HG02798 (cell line): Measurements from ENCODE around the gene LPCAT2.

Experiments used
- ATAC-seq: cut with Tn5 transposase; IDR thresholded peaks from one replicate; pipeline ENCODE4 v1.9.1; 2021; ENCODE audit warnings: mild to moderate bottlenecking; ENCODE audit not compliant: unreplicated experiment, poor library complexity

Gene LPCAT2

DNA sequence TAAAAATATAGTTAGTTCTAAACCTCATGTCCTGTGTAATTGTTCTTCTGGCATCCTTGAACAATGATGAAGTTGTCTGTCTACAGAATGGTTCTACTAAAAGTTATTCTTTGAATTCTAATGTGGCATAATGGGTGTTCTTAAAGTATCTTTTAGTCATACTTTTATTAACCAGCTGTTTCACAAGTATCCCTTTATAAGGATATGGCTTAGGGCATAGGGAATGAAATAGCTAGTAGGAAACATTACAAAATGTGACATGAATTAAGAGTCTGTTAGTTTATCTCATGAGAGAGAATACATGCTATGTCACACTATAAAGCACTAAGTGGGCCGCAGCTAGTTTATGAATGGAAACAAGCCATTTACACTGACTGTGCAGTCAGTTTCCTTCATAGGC is 31.3 kb downstream of the LPCAT2 start:
- ATAC-seq: no peak

DNA sequence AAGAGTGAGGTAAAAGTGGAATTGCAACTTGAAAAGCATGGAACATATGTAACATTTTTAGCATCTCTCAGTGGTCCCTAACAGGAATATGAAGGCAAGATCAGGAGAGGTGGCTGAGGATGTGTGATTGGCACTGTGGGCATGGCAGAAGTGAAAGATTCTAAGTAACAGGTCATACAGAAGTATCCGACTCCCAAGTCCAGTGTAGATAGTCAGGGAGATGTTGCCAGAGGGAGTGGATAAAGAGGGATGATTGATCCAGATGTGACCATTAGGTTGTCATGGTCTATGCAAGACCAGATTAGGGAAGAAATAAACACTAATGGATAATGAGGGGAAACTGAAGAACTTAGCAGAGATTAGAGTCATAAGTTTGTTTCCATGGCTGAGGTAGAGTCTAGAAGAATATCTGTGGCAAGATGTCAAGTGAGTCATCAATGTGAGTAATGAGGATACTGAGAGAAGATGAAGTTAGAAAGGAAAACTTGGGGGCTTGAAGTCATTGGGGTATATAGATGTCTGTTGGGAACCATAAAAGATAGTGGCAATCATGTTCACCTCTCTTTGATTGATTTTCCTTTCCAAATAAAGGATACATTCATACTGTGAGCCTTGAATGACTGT is 33.7 kb downstream of the LPCAT2 start:
- no peak for ATAC-seq

DNA sequence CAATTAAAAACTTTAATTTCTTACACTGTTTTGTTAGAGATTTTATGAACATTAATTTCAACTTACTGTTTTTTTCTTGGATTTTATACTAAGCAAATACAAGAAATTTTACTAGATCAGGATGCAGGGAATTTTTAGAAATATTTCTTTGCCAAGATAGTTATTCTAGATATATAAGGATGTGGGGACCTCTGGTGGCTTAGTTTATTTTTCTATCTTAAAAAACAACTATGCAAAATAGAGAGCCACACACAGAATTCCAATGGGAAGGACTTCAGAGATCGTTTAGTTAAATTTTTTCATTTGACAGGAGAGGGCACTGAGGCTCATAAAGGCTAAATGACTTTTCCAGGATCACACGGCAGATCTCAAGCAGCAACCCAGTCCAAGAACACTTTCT is 34.6 kb downstream of the LPCAT2 start:
- no peak for ATAC-seq

DNA sequence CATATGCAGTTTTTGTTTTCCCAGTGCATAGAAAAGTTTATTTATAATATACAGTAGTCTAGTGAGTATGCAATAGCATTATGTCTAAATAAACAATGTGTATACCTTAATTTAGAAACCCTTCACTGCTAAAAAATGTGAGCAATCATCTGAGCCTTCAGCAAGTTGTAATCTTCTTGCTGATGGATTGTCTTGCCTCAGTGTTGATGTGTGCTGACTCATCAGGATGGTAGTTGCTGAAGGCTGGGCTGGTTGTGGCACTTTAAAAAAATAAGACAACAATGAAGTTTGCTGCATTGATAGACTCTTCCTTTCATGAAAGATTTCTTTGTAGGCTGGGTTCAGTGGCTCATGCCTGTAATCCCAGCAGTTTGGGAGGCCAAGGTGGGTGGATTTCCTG is 43.7 kb downstream of the LPCAT2 start:
- no peak for ATAC-seq

DNA sequence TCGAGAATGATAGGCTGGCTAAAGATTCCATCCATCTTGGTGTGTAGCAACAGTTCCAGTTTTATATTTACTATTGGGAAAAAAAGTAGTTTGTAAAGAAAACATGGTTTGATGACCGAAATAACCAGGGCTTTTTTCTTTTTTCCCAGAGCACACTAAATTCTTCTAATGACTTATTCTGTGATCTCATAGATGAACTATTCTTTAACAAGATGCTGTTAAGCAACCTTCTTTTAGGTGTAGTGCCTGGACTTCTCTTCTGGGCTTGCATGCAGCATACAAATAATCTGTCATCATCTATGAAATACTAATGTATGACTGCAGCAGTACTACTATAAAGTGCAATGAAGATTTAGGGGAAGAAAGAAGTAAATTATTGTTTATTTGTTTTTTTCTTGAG is 46.6 kb downstream of the LPCAT2 start:
- ATAC-seq: no peak

DNA sequence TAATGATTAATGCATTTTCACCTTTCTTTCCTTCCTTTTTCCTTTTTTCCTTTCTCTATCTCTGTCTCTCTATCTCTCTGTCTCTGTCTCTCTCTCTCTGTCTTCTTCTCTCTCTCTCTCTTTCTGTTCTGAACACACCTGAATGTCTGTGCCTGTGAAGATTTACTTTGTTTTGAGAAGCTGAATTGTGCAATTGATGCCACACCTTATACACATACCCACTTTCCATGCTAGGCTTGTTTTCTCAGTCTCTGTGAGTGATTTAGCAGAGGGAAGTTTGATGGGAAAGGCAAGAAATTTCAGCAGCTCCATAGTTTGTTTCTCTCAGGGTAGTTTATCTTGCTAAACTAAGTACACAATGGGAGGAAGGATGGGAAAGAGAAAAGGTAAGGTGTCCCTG is 48.3 kb downstream of the LPCAT2 start:
- ATAC-seq: no peak

- no peak for ATAC-seq
Measured at GRCh38 chr16:55559233-55559632, 50.4 kb downstream of the LPCAT2 start.

GRCh38 chr16:55559933-55560516 is 51.2 kb downstream of the LPCAT2 start:
- no peak for ATAC-seq

- no peak for ATAC-seq
Measured at GRCh38 chr16:55561319-55561848, 52.5 kb downstream of the LPCAT2 start.

DNA sequence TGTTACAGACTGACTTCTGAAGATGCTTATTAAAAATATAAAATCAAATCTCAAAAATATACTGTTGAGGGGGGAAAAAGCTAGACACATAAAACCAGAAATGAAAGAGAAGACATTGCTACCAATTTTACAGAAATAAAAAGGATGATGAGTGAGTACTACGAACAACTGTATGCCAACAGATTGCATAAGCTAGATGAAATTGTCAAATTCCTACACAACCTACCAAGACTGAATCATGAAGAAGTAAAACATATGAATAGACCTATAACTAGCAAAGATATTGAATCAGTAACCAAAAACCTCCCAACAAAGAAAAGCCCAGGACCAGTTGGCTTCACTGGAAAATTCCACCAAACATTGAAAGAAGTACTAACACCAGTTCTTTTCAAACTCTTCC is 54.1 kb downstream of the LPCAT2 start:
- no peak for ATAC-seq

- no peak for ATAC-seq
Measured at GRCh38 chr16:55563797-55564196, 54.9 kb downstream of the LPCAT2 start.

- no peak for ATAC-seq
Measured at GRCh38 chr16:55565086-55565485, 56.2 kb downstream of the LPCAT2 start.

- no peak for ATAC-seq
Measured at GRCh38 chr16:55566432-55567175, 57.7 kb downstream of the LPCAT2 start, which contains the start of gene CAPNS2. Gene CAPNS2 (plus strand): TSS chr16:55566684. CDS start chr16:55566757, 73 bp downstream.

GRCh38 chr16:55567382-55567781 is 58.5 kb downstream of the LPCAT2 start:
- ATAC-seq: no peak

- ATAC-seq: no peak
Measured at GRCh38 chr16:55568207-55568606, 59.3 kb downstream of the LPCAT2 start.

DNA sequence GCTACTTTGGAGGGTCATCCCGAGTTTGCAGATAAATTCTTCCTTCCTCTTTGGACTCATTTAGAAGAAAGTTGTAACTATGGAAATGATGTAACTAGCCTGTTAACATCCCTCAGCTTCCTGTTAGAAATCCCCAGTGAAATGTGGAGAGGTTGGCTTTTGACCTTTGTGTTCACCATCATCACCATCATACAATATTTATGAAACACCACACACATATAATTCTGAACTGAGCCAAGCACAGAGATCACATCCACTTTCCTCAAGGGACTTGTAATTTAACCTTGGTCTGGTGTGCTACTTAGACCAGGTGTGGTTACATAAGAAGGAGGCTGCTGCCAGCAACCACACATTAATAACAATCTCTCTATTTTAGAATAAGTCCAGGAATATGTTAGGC is 60.2 kb downstream of the LPCAT2 start:
- no peak for ATAC-seq

DNA sequence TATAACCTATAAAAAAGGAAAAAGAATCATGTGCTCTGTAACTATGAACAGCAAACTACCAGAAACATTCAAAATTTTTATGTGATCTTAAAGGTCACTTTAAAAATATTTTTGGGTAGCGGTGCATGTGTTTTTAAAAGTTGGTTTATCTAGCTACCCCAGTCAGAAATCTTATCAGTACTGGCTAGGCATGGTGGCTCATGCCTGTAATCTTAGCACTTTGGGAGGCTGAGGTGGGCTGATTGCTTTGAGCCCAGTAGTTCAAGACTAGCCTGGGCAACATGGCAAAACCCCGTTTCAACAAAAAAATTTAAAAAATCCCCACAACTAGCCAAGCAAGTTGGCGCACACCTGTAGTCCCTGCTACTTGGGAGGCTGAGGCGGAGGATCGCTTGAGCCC is 61.3 kb downstream of the LPCAT2 start:
- no peak for ATAC-seq

DNA sequence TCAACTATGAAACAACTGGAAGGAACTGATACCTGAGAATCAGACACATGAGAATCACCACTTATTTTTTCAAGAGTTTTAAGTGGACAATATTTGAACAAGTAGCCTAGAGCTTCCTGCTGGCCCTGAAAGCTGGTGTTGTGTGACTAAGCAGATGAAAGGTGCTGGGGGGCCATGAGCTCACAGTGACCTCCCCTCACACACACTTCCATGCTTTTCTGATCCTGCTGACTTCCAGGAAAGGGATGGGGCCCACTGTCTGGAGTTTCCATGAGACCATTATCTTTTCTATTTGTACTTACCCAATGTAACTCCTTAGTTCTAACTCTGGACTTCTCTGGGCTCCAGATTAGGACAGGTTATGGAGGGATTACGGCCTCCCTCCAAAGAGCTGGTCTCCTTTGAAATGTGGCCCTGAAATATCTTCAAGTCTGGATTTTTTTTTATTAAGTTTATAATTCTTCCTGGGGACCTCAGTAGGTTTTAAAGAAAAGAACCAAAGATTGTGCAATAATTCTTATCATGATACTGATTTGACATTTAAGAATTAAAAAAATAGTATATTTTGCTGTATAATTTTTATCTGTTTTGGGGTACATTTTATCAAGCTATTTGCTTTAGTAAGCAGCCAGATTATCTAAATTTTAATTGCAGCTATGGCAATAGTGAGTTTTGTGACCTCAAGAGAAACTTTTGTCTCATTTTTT is 62.5 kb downstream of the LPCAT2 start:
- ATAC-seq: no peak

- no peak for ATAC-seq
Measured at GRCh38 chr16:55572439-55572838, 63.6 kb downstream of the LPCAT2 start.

DNA sequence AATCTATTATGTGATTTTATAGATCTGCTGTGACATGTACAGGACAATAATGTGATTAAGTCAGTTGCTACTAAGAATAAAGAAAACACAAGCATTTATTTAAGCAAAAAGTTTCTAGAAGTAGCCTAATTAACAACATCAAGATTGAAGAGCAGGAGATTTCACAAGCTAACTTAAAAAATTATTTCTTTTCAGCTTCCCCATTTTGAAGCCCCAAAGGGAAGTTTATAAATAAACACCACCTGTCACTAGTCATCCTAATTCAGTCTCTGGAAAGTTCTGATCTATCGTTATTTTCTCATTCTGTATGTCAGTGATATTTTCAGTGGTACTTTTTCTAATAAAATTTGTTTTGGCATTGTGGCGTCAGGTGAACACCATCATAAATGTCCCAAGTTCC is 65.9 kb downstream of the LPCAT2 start:
- no peak for ATAC-seq

GRCh38 chr16:55575496-55575895 is 66.6 kb downstream of the LPCAT2 start:
- ATAC-seq: no peak
